ENCODE measurements around the gene KMT2B.
"Not testable (repeated sequence)": the region's sequence is repeated elsewhere in the genome, so short reads cannot be mapped to it uniquely, and the experiment has no call there.

Gene KMT2B

GRCh38 chr19:35772362-35772761 lies 54.6 kb downstream of the KMT2B start:
- not testable (repeated sequence) for H3K4me2 ChIP-seq (ENCODE audit: low read length); H4K8ac ChIP-seq (ENCODE audit: low read depth, low read length); DNase-seq; H3K9me3 ChIP-seq (ENCODE audit: insufficient read depth, low read depth, low read length); H3K14ac ChIP-seq (ENCODE audit: low read length); H3K4me3 ChIP-seq (ENCODE audit: low read depth, low read length); H4K91ac ChIP-seq (ENCODE audit: low read depth, low read length); H3K79me2 ChIP-seq (ENCODE audit: control insufficient read depth, insufficient read depth, low read length, poor library complexity); H2AK5ac ChIP-seq (ENCODE audit: low read length); H2AFZ ChIP-seq (ENCODE audit: insufficient read depth, low read length, poor library complexity); H4K12ac ChIP-seq (ENCODE audit: low read depth, low read length); H3K27me3 ChIP-seq (ENCODE audit: insufficient read depth, low read length); H3K4ac ChIP-seq (ENCODE audit: low read depth, low read length); H3K18ac ChIP-seq (ENCODE audit: low read length); H3K79me1 ChIP-seq (ENCODE audit: low read length); H2BK12ac ChIP-seq (ENCODE audit: low read length); H2BK120ac ChIP-seq (ENCODE audit: insufficient read depth, low read length, poor library complexity); H3K27ac ChIP-seq (ENCODE audit: low read depth, low read length); H3K9ac ChIP-seq (ENCODE audit: low read length); H2BK5ac ChIP-seq (ENCODE audit: low read depth, low read length, poor library complexity); H3K23ac ChIP-seq (ENCODE audit: low read length)
- no CpG with 5 or more reads among the region's 5 CpGs for WGBS (ENCODE audit: extremely low coverage, insufficient coverage, insufficient read length)
- H3K4me1 ChIP-seq (ENCODE audit: control insufficient read depth in 1 of 2, insufficient read depth in 2 of 2, low read length in 2 of 2): peaks cover 2 to 11% of the 10 kb centered on the region in 2 experiments
- peaks cover 8 to 15% of the 10 kb centered on the region in 2 experiments for H3K36me3 ChIP-seq (ENCODE audit: control insufficient read depth in 1 of 2, insufficient read depth in 2 of 2, low read length in 2 of 2)

DNA sequence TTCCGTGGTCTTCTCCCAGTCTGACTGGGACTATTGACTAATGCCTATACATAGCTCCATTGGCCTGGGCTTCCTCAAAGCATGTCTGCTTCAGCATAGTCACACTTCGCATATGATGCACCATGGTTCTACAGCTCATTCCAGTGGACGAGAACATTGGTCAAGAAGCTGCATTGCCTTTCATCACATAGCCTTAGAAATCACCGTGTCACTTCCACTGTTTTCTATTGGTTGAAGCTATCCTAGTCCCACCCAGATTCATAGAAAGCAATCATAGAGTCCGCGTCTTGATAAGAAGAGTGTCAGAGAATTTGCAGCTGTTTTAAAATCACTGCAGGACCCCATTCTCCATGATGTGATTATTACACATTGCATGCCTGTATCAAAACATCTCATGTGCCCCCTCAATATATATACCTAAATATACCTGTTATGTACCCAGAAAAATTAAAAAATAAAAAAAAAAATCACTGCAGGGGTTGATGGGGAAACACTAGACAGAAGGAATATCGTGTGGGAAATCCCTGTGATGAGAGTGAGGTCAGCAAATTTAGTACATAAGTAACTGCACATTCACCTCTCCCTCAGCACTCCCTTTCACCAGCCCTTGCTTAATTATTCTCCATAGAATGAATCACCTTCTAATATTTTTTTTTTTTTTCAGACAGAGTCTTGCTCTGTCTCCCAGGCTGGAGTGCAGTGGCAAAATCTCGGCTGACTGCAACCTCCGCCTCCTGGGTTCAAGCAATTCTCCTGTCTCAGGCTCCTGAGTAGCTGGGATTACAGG lies 55.4 kb downstream of the KMT2B start:
- Histone ChIP-seq H2BK5ac (ENCODE audit: low read depth, low read length, poor library complexity) (no peak overlapping the region), H3K14ac (ENCODE audit: low read length) (no peak overlapping the region), H3K27ac (ENCODE audit: low read depth, low read length) (no peak overlapping the region), H3K27me3 (ENCODE audit: insufficient read depth, low read length) (no peaks in the 10 kb centered on the region), H3K36me3 (ENCODE audit: control insufficient read depth in 1 of 2, insufficient read depth in 2 of 2, low read length in 2 of 2) (peaks cover 4 to 7% of the 10 kb centered on the region in 2 experiments), H3K9ac (ENCODE audit: low read length) (no peak overlapping the region), H4K12ac (ENCODE audit: low read depth, low read length) (no peak overlapping the region), H3K18ac (ENCODE audit: low read length) (no peak overlapping the region), H3K9me3 (ENCODE audit: insufficient read depth, low read depth, low read length) (no peaks in the 10 kb centered on the region), H2BK120ac (ENCODE audit: insufficient read depth, low read length, poor library complexity) (no peak overlapping the region), H3K4me3 (ENCODE audit: low read depth, low read length) (no peak overlapping the region), H3K23ac (ENCODE audit: low read length) (no peak overlapping the region), H2AFZ (ENCODE audit: insufficient read depth, low read length, poor library complexity) (no peak overlapping the region), H2AK5ac (ENCODE audit: low read length) (no peak overlapping the region), H3K4me2 (ENCODE audit: low read length) (no peak overlapping the region), H3K79me2 (ENCODE audit: control insufficient read depth, insufficient read depth, low read length, poor library complexity) (no peaks in the 10 kb centered on the region), H3K79me1 (ENCODE audit: low read length) (peaks cover 3% of the 10 kb centered on the region), H2BK12ac (ENCODE audit: low read length) (no peak overlapping the region), H3K4me1 (ENCODE audit: control insufficient read depth in 1 of 2, insufficient read depth in 2 of 2, low read length in 2 of 2) (peaks cover 6 to 15% of the 10 kb centered on the region in 2 experiments), H4K8ac (ENCODE audit: low read depth, low read length) (no peak overlapping the region), H3K4ac (ENCODE audit: low read depth, low read length) (no peak overlapping the region), H4K91ac (ENCODE audit: low read depth, low read length) (no peak overlapping the region)
- no CpG with 5 or more reads among the region's 9 CpGs for WGBS (ENCODE audit: extremely low coverage, insufficient coverage, insufficient read length)
- no peak for DNase-seq

DNA sequence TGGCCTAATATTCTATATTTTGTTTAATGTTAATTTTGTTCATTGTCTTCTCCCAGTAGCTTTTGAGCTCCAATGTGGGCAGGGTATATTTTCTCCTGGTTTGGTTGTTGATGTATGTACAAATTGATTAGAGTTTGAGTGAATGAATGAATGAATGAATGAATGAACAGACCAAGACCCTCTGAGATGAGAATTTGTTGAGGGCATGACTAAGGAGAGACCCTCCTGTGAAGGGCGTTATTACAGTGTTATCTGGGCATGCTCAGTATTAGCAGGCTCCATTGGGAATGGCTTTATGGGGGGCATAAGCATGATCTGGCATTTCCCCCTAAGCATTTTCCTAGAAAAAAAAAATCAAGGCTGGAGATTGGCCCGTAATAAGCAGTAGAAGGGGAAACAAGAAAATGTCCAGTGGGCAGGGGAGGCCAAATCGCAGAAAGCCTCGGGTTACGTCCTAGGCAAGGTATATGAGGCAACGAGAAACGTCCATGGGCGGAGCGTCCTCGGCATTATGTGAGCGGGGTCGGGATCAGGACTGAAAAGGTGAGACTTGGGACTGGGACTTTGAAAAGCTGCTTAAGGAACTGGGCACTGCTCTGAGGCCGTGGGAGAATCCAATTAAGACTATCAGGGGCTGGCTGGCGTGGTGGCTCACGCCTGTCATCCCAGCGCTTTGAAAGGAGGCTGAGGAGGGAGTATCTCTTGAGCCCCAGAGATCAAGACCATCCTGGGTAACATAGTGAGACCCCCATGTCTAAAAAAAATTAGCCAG lies 56.7 kb downstream of the KMT2B start:
- H4K12ac ChIP-seq (ENCODE audit: low read depth, low read length): no peak overlapping the region
- no peaks in the 10 kb centered on the region for H3K79me2 ChIP-seq (ENCODE audit: control insufficient read depth, insufficient read depth, low read length, poor library complexity)
- no peak overlapping the region for H4K8ac ChIP-seq (ENCODE audit: low read depth, low read length)
- peaks cover 6 to 15% of the 10 kb centered on the region in 2 experiments for H3K4me1 ChIP-seq (ENCODE audit: control insufficient read depth in 1 of 2, insufficient read depth in 2 of 2, low read length in 2 of 2)
- H3K4ac ChIP-seq (ENCODE audit: low read depth, low read length): no peak overlapping the region
- H2AK5ac ChIP-seq (ENCODE audit: low read length): no peak overlapping the region
- no peak overlapping the region for H2BK120ac ChIP-seq (ENCODE audit: insufficient read depth, low read length, poor library complexity)
- peaks cover 0 to 3% of the 10 kb centered on the region in 2 experiments for H3K36me3 ChIP-seq (ENCODE audit: control insufficient read depth in 1 of 2, insufficient read depth in 2 of 2, low read length in 2 of 2)
- H3K4me2 ChIP-seq (ENCODE audit: low read length): peak overlapping the region; percentile 52
- H3K14ac ChIP-seq (ENCODE audit: low read length): no peak overlapping the region
- no peaks in the 10 kb centered on the region for H3K27me3 ChIP-seq (ENCODE audit: insufficient read depth, low read length)
- no CpG with 5 or more reads among the region's 16 CpGs for WGBS (ENCODE audit: extremely low coverage, insufficient coverage, insufficient read length)
- no peak overlapping the region for H3K9ac ChIP-seq (ENCODE audit: low read length)
- H3K4me3 ChIP-seq (ENCODE audit: low read depth, low read length): no peak overlapping the region
- H3K79me1 ChIP-seq (ENCODE audit: low read length): peaks cover 3% of the 10 kb centered on the region
- no peak overlapping the region for H3K23ac ChIP-seq (ENCODE audit: low read length)
- H2BK5ac ChIP-seq (ENCODE audit: low read depth, low read length, poor library complexity): no peak overlapping the region
- no peak overlapping the region for H3K27ac ChIP-seq (ENCODE audit: low read depth, low read length)
- H3K18ac ChIP-seq (ENCODE audit: low read length): no peak overlapping the region
- no peak overlapping the region for H2BK12ac ChIP-seq (ENCODE audit: low read length)
- no peak overlapping the region for H4K91ac ChIP-seq (ENCODE audit: low read depth, low read length)
- no peaks in the 10 kb centered on the region for H3K9me3 ChIP-seq (ENCODE audit: insufficient read depth, low read depth, low read length)
- DNase-seq: peak; percentile 39 to 56
- no peak overlapping the region for H2AFZ ChIP-seq (ENCODE audit: insufficient read depth, low read length, poor library complexity)

DNA sequence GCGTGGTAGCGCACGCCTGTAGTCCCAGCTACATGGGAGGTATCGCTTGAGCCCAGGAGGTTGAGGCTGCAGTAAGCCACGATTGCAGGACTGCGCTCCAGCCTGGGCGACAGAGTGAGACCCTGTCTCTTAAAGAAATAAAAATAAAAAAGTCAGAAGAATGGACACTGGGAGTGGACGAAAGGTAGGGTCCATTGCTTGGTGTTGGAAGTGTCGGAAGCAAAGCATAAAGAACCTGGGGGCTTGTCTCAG lies 57.2 kb downstream of the KMT2B start:
- H4K8ac ChIP-seq (ENCODE audit: low read depth, low read length): no peak overlapping the region
- H3K27ac ChIP-seq (ENCODE audit: low read depth, low read length): no peak overlapping the region
- no peak overlapping the region for H3K4me3 ChIP-seq (ENCODE audit: low read depth, low read length)
- no peak overlapping the region for H4K12ac ChIP-seq (ENCODE audit: low read depth, low read length)
- H3K79me1 ChIP-seq (ENCODE audit: low read length): peaks cover 3% of the 10 kb centered on the region
- no peak overlapping the region for H4K91ac ChIP-seq (ENCODE audit: low read depth, low read length)
- no peak overlapping the region for H3K4ac ChIP-seq (ENCODE audit: low read depth, low read length)
- H3K9ac ChIP-seq (ENCODE audit: low read length): no peak overlapping the region
- no peak overlapping the region for H2AK5ac ChIP-seq (ENCODE audit: low read length)
- no peaks in the 10 kb centered on the region for H3K79me2 ChIP-seq (ENCODE audit: control insufficient read depth, insufficient read depth, low read length, poor library complexity)
- no peak overlapping the region for H2BK120ac ChIP-seq (ENCODE audit: insufficient read depth, low read length, poor library complexity)
- WGBS (ENCODE audit: extremely low coverage, insufficient coverage, insufficient read length): no CpG with 5 or more reads among the region's 9 CpGs
- H3K4me2 ChIP-seq (ENCODE audit: low read length): peak overlapping the region; percentile 52
- H3K14ac ChIP-seq (ENCODE audit: low read length): no peak overlapping the region
- no peak overlapping the region for H2BK5ac ChIP-seq (ENCODE audit: low read depth, low read length, poor library complexity)
- no peaks in the 10 kb centered on the region for H3K9me3 ChIP-seq (ENCODE audit: insufficient read depth, low read depth, low read length)
- H2AFZ ChIP-seq (ENCODE audit: insufficient read depth, low read length, poor library complexity): no peak overlapping the region
- H3K4me1 ChIP-seq (ENCODE audit: control insufficient read depth in 1 of 2, insufficient read depth in 2 of 2, low read length in 2 of 2): peaks cover 6 to 15% of the 10 kb centered on the region in 2 experiments
- H3K36me3 ChIP-seq (ENCODE audit: control insufficient read depth in 1 of 2, insufficient read depth in 2 of 2, low read length in 2 of 2): peaks cover 0 to 3% of the 10 kb centered on the region in 2 experiments
- H2BK12ac ChIP-seq (ENCODE audit: low read length): no peak overlapping the region
- no peaks in the 10 kb centered on the region for H3K27me3 ChIP-seq (ENCODE audit: insufficient read depth, low read length)
- H3K18ac ChIP-seq (ENCODE audit: low read length): no peak overlapping the region
- H3K23ac ChIP-seq (ENCODE audit: low read length): no peak overlapping the region
- DNase-seq: no peak

All from trophoblast cell (in vitro differentiated cells and primary cell).